Measurements from ENCODE around the gene RNF17. TPM values are rescaled to one million over a fixed set of nuclear protein-coding genes. Genes with fewer than 3 reads are reported as not detected.
"Not testable (repeated sequence)": the region's sequence is repeated elsewhere in the genome, so short reads cannot be mapped to it uniquely, and the experiment has no call there.

The RNF17 gene
- total RNA-seq, 1 donor from 2014 or later = 0.52 TPM

DNA sequence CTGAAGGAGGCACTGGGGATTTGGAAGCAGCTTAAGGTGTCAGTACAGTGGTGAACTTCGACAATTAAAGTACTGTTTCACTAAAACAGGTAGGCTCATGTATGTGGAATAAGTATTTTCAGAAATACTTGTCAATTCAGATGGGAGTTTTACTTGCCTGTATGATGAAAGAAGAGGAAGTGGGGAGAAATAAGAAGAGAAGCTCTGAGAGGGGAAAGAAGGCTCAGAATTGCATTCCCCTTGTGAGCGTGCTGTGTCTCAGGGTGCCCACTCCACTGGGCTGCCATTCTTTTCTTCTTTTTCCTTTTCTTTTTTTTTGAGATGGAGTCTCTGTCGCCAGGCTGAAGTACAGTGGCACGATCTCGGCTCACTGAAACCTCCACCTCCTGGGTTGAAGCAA is 38.6 kb upstream of the RNF17 start:
- Histone ChIP-seq H3K27me3 (ENCODE audit: control insufficient read depth in 3 of 3, insufficient read depth in 3 of 3, low read length in 3 of 3) (peaks cover 3 to 15% (median 5%) of the 10 kb centered on the region in 3 donors), H3K9ac (ENCODE audit: low read depth in 1 of 3, low read length in 3 of 3) (no peak overlapping the region), H3K27ac (ENCODE audit: low read depth, low read length) (no peak overlapping the region), H3K4me1 (ENCODE audit: control insufficient read depth in 3 of 3, insufficient read depth in 3 of 3, low read length in 3 of 3) (no peaks in the 10 kb centered on the region), H3K4me3 (ENCODE audit: low read length in 3 of 3) (no peak overlapping the region), H3K36me3 (ENCODE audit: control insufficient read depth in 3 of 3, insufficient read depth in 3 of 3, low read length in 3 of 3) (no peaks in the 10 kb centered on the region), H3K9me3 (ENCODE audit: control insufficient read depth in 3 of 3, low read length in 3 of 3) (no peaks in the 10 kb centered on the region)

DNA sequence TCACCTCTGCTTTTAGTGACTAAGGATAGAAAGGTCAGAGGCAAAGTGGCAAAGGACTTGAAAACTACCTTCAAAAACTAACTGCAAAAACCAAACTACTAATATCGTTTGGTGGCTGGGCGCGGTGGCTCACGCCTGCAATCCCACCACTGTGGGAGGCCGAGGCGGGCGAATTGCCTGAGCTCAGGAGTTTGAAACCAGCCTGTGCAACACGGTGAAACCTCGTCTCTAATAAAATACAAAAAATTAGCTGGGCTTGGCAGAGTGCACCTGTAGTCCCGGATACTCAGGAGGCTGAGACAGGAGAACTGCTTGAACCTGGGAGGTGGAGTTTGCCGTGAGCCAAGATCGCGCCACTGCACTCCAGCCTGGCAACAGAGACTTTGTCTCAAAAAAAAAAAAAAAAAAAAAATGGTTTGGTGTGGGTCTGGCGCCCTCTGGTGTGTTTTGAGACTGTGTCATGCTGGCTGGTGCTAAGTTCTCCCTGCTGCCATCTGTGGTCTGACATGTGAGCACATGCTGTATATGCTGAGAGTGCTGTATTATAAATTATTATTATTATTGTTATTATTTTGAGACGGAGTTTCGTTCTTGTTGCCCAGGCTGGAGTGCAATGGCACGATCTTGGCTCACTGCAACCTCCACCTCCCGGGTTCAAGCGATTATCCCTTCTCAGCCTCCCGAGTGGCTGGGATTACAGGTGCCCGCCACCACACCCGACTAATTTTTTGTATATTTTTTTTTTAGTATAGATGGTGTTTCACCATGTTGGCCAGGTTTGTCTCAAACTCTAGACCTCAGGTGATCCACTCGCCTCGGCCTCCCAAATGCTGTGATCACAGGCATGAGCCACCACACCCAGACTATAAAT is 36.0 kb upstream of the RNF17 start:
- H3K9ac ChIP-seq (ENCODE audit: low read depth in 1 of 3, low read length in 3 of 3) = no peak overlapping the region
- H3K4me3 ChIP-seq (ENCODE audit: low read length in 3 of 3) = no peak overlapping the region
- no peaks in the 10 kb centered on the region for H3K9me3 ChIP-seq (ENCODE audit: control insufficient read depth in 3 of 3, low read length in 3 of 3)
- no peaks in the 10 kb centered on the region for H3K36me3 ChIP-seq (ENCODE audit: control insufficient read depth in 3 of 3, insufficient read depth in 3 of 3, low read length in 3 of 3)
- peaks cover 0 to 12% (median 5%) of the 10 kb centered on the region in 3 donors for H3K27me3 ChIP-seq (ENCODE audit: control insufficient read depth in 3 of 3, insufficient read depth in 3 of 3, low read length in 3 of 3)
- no peak overlapping the region for H3K27ac ChIP-seq (ENCODE audit: low read depth, low read length)
- H3K4me1 ChIP-seq (ENCODE audit: control insufficient read depth in 3 of 3, insufficient read depth in 3 of 3, low read length in 3 of 3) = no peaks in the 10 kb centered on the region

DNA sequence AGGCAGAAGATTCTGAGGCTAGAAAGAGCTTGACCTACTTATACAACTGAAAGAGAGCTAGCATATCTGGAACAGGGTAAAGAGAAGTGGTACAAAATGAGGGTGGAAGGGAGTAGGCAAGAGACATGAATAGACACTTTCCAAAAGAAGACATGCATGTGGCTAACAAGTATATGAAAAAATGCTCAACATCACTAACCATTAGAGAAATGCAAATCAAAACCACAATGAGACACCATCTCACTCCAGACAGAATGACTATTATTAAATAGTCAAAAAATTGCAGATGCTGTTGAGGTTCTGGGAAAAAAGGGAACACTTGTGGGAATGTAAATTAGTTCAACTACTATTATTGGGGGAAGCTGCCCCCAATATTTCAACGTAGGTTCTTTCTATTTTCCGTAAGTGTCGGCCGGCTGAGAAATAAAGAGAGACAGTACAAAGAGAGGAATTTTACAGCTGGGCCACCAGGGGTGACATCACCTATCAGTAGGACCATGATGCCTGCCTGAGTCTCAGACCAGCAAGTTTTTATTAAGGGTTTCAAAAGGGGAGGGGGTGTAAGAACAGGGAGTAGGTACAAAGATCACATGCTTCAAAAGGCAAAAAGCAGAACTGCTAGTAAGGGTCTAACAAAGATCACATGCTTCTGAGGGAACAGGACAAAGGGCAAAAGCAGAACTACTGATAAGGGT is 32.9 kb upstream of the RNF17 start:
- not testable (repeated sequence) for H3K27me3 ChIP-seq (ENCODE audit: control insufficient read depth in 3 of 3, insufficient read depth in 3 of 3, low read length in 3 of 3); H3K4me3 ChIP-seq (ENCODE audit: low read length in 3 of 3); H3K36me3 ChIP-seq (ENCODE audit: control insufficient read depth in 3 of 3, insufficient read depth in 3 of 3, low read length in 3 of 3); H3K27ac ChIP-seq (ENCODE audit: low read depth, low read length); H3K9ac ChIP-seq (ENCODE audit: low read depth in 1 of 3, low read length in 3 of 3); H3K9me3 ChIP-seq (ENCODE audit: control insufficient read depth in 3 of 3, low read length in 3 of 3); H3K4me1 ChIP-seq (ENCODE audit: control insufficient read depth in 3 of 3, insufficient read depth in 3 of 3, low read length in 3 of 3)

- H3K27ac ChIP-seq (ENCODE audit: low read depth, low read length) = no peak overlapping the region
- no peak overlapping the region for H3K4me3 ChIP-seq (ENCODE audit: low read length in 3 of 3)
- no peaks in the 10 kb centered on the region for H3K4me1 ChIP-seq (ENCODE audit: control insufficient read depth in 3 of 3, insufficient read depth in 3 of 3, low read length in 3 of 3)
- no peaks in the 10 kb centered on the region for H3K27me3 ChIP-seq (ENCODE audit: control insufficient read depth in 3 of 3, insufficient read depth in 3 of 3, low read length in 3 of 3)
- H3K9me3 ChIP-seq (ENCODE audit: control insufficient read depth in 3 of 3, low read length in 3 of 3) = no peaks in the 10 kb centered on the region
- H3K9ac ChIP-seq (ENCODE audit: low read depth in 1 of 3, low read length in 3 of 3) = no peak overlapping the region
- no peaks in the 10 kb centered on the region for H3K36me3 ChIP-seq (ENCODE audit: control insufficient read depth in 3 of 3, insufficient read depth in 3 of 3, low read length in 3 of 3)
These were observed 29.0 kb upstream of the RNF17 start for GRCh38 chr13:24734950-24735349.

DNA sequence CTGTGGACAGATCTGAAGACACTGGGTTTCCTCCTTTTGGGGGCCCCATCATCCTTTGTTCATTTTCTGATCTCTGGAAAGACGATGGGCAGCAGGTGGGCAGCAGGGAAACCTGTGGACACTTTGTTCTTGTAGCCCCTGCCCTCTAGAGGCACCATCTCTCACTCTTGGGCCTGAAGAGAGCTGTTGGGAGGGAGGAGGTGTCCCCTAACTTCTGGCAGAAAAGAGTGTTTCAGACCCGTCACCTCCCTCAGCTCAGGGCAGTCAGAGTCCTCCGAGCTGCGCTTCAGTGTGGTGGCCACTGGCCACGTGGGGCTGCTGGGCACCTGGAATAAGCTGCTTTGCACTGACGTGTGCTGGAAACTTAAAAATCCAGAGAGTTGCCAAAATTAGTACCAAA is 26.9 kb upstream of the RNF17 start:
- Histone ChIP-seq H3K4me3 (ENCODE audit: low read length in 3 of 3) (no peak overlapping the region), H3K9ac (ENCODE audit: low read depth in 1 of 3, low read length in 3 of 3) (no peak overlapping the region), H3K27me3 (ENCODE audit: control insufficient read depth in 3 of 3, insufficient read depth in 3 of 3, low read length in 3 of 3) (peaks cover 0 to 5% (median 0%) of the 10 kb centered on the region in 3 donors), H3K9me3 (ENCODE audit: control insufficient read depth in 3 of 3, low read length in 3 of 3) (no peaks in the 10 kb centered on the region), H3K27ac (ENCODE audit: low read depth, low read length) (no peak overlapping the region), H3K4me1 (ENCODE audit: control insufficient read depth in 3 of 3, insufficient read depth in 3 of 3, low read length in 3 of 3) (no peaks in the 10 kb centered on the region), H3K36me3 (ENCODE audit: control insufficient read depth in 3 of 3, insufficient read depth in 3 of 3, low read length in 3 of 3) (no peaks in the 10 kb centered on the region)

DNA sequence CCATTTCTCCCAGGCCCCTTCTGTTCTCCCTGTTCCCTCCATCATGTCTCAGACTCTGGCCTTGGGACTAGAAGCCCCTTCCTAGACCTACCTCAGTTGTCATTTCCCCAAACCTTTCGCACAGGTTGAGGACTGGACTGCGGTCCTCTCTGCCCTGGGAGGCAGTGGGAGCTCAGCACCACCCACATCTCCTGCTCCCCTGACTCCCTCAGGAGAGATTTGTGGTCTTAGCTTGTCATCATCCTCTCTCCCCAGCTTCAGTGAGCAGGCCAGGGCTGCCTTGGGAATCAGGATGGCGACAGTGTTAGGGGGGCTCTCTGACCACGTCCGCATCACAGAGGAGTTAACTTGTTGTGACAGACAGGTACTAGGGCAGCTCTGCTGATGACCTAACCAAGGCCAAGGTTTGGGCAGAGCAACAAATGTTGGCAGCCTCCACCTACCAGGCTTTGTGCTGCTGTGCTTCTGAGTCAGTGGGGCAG is 25.6 kb upstream of the RNF17 start:
- peaks cover under 1 to 7% (median 6%) of the 10 kb centered on the region in 3 donors for H3K27me3 ChIP-seq (ENCODE audit: control insufficient read depth in 3 of 3, insufficient read depth in 3 of 3, low read length in 3 of 3)
- no peaks in the 10 kb centered on the region for H3K9me3 ChIP-seq (ENCODE audit: control insufficient read depth in 3 of 3, low read length in 3 of 3)
- H3K4me1 ChIP-seq (ENCODE audit: control insufficient read depth in 3 of 3, insufficient read depth in 3 of 3, low read length in 3 of 3) = no peaks in the 10 kb centered on the region
- H3K36me3 ChIP-seq (ENCODE audit: control insufficient read depth in 3 of 3, insufficient read depth in 3 of 3, low read length in 3 of 3) = no peaks in the 10 kb centered on the region
- H3K4me3 ChIP-seq (ENCODE audit: low read length in 3 of 3) = no peak overlapping the region
- no peak overlapping the region for H3K9ac ChIP-seq (ENCODE audit: low read depth in 1 of 3, low read length in 3 of 3)
- H3K27ac ChIP-seq (ENCODE audit: low read depth, low read length) = no peak overlapping the region

DNA sequence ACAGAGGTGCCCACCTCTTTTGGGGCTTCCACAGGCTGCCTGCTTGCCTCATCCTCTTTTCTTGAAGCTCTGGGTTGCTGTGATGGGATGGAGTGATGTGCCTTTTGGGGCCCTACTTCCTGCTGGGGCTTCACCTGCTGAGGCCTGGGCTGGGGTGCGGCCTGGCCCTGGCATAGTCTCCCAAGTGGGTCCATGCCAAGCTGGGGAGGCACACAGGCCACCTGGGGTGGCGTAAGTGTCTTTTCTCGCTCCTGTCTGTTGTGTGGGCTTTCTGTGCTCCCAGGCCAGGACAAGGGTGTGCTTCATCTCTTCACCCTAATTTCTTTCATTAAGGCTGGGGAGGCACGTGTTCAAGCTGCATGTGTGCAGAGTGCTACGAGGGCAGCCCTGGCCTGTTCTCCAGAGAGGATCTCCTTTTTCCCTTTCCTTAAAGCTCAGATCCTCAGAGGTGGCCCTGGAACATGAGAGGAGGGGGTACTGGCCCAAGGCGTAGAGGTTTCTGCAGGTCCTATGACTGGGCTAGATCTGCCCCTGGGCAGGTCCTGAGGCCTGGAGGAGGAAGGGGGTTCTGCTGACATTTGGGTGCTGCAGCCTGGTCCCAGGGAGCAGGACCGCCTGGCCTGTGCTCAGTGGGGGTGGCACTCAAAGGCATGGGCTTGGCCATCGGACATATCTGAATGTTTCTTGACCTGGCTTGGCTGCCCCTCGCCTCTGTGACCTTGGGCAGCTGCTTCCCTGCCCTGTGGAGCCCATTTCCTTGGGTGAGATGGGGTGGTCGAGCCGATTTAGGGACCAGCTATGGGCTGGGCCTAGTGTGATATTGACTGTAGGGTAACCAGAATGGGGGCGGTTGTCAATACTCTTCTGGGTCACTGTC is 23.7 kb upstream of the RNF17 start:
- no peaks in the 10 kb centered on the region for H3K36me3 ChIP-seq (ENCODE audit: control insufficient read depth in 3 of 3, insufficient read depth in 3 of 3, low read length in 3 of 3)
- no peak overlapping the region for H3K9ac ChIP-seq (ENCODE audit: low read depth in 1 of 3, low read length in 3 of 3)
- H3K4me3 ChIP-seq (ENCODE audit: low read length in 3 of 3) = no peak overlapping the region
- no peaks in the 10 kb centered on the region for H3K4me1 ChIP-seq (ENCODE audit: control insufficient read depth in 3 of 3, insufficient read depth in 3 of 3, low read length in 3 of 3)
- peaks cover 14 to 24% (median 22%) of the 10 kb centered on the region in 3 donors for H3K27me3 ChIP-seq (ENCODE audit: control insufficient read depth in 3 of 3, insufficient read depth in 3 of 3, low read length in 3 of 3)
- H3K9me3 ChIP-seq (ENCODE audit: control insufficient read depth in 3 of 3, low read length in 3 of 3) = no peaks in the 10 kb centered on the region
- no peak overlapping the region for H3K27ac ChIP-seq (ENCODE audit: low read depth, low read length)

DNA sequence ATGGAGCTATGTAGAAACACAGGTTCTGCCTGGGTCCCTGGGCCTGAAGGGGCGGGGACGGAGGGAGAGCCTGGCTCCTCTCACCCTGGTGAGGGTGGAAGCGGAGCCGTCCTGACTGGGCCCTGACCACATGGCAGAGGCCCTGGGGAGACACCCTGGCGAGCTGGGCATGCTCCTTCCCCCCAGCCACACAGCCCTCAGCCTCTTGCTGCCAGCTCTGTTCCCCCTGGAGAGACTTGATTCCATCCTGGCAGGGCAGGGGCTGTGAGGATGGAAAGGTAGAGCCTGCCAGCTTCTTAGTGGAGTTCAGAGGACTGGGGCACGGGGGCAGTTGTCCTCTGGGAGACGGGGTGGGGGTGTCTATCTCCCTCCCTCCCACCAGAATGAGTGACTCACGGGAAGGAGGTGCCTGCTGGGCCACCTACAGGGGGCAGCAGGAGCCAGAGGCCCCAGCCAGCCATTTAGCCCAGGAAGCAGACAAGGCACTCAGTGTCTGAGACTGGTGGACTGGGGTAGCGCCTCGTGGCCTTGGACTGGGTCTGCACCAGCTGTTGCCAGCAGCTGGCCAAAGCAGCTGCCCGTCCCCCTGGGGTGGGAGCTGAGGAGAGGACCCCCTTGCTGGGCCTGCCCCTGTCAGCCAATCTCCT is 22.8 kb upstream of the RNF17 start:
- no peak overlapping the region for H3K27ac ChIP-seq (ENCODE audit: low read depth, low read length)
- no peak overlapping the region for H3K9ac ChIP-seq (ENCODE audit: low read depth in 1 of 3, low read length in 3 of 3)
- no peak overlapping the region for H3K4me3 ChIP-seq (ENCODE audit: low read length in 3 of 3)
- peaks cover 0 to under 1% (median 0%) of the 10 kb centered on the region in 3 donors for H3K4me1 ChIP-seq (ENCODE audit: control insufficient read depth in 3 of 3, insufficient read depth in 3 of 3, low read length in 3 of 3)
- peaks cover 22 to 33% (median 30%) of the 10 kb centered on the region in 3 donors for H3K27me3 ChIP-seq (ENCODE audit: control insufficient read depth in 3 of 3, insufficient read depth in 3 of 3, low read length in 3 of 3)
- no peaks in the 10 kb centered on the region for H3K36me3 ChIP-seq (ENCODE audit: control insufficient read depth in 3 of 3, insufficient read depth in 3 of 3, low read length in 3 of 3)
- H3K9me3 ChIP-seq (ENCODE audit: control insufficient read depth in 3 of 3, low read length in 3 of 3) = no peaks in the 10 kb centered on the region

DNA sequence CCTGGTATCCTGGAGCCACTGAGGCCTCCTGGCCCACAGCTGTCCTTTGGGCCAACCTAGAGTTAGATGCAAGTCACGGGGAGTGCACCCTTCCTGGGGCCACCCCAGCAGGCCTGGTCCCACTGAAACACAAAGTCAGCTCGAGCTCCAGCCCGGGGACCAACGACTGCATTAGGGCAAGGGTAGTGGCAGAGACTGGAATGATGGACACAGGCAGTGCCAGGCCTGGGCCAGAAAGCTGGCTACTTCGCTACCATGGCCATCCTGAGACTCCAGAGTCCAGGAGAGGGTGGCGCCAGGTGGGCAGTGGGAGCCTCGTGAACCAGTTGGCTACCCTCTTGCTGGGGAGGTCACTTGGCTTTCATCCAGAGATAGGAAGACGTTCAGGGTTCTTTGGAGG is 22.2 kb upstream of the RNF17 start:
- peaks cover under 1 to 4% (median 2%) of the 10 kb centered on the region in 3 donors for H3K4me1 ChIP-seq (ENCODE audit: control insufficient read depth in 3 of 3, insufficient read depth in 3 of 3, low read length in 3 of 3)
- no peak overlapping the region for H3K4me3 ChIP-seq (ENCODE audit: low read length in 3 of 3)
- no peak overlapping the region for H3K9ac ChIP-seq (ENCODE audit: low read depth in 1 of 3, low read length in 3 of 3)
- no peak overlapping the region for H3K27ac ChIP-seq (ENCODE audit: low read depth, low read length)
- H3K36me3 ChIP-seq (ENCODE audit: control insufficient read depth in 3 of 3, insufficient read depth in 3 of 3, low read length in 3 of 3) = no peaks in the 10 kb centered on the region
- no peaks in the 10 kb centered on the region for H3K9me3 ChIP-seq (ENCODE audit: control insufficient read depth in 3 of 3, low read length in 3 of 3)
- H3K27me3 ChIP-seq (ENCODE audit: control insufficient read depth in 3 of 3, insufficient read depth in 3 of 3, low read length in 3 of 3) = peaks cover 26 to 39% (median 36%) of the 10 kb centered on the region in 3 donors

All from skeletal muscle tissue (tissue), 4 donors.